ENCODE measurements around the gene ROCK2. TPM values are rescaled to one million over a fixed set of nuclear protein-coding genes. Genes with fewer than 3 reads are reported as not detected.
"Not testable (repeated sequence)": the region's sequence is repeated elsewhere in the genome, so short reads cannot be mapped to it uniquely, and the experiment has no call there.

ROCK2 gene
- total RNA-seq, 4 donors from 2014 or later: 21.8 to 54.0 (median 26.6) TPM

- DNase-seq (ENCODE audit: low spot score in 2 of 2): no peak
- TF ChIP-seq POLR2A (IDR thresholded peaks at IDR 0.05): no peak
- TF ChIP-seq, protein P1, sequence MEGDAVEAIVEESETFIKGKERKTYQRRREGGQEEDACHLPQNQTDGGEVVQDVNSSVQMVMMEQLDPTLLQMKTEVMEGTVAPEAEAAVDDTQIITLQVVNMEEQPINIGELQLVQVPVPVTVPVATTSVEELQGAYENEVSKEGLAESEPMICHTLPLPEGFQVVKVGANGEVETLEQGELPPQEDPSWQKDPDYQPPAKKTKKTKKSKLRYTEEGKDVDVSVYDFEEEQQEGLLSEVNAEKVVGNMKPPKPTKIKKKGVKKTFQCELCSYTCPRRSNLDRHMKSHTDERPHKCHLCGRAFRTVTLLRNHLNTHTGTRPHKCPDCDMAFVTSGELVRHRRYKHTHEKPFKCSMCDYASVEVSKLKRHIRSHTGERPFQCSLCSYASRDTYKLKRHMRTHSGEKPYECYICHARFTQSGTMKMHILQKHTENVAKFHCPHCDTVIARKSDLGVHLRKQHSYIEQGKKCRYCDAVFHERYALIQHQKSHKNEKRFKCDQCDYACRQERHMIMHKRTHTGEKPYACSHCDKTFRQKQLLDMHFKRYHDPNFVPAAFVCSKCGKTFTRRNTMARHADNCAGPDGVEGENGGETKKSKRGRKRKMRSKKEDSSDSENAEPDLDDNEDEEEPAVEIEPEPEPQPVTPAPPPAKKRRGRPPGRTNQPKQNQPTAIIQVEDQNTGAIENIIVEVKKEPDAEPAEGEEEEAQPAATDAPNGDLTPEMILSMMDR (IDR thresholded peaks at IDR 0.05): no peak
- TF ChIP-seq EP300 (IDR thresholded peaks at IDR 0.05): no peak
- TF ChIP-seq POLR2AphosphoS5 (IDR thresholded peaks at IDR 0.05): no peak
- no peaks in the 10 kb centered on the region for H3K27me3 ChIP-seq
- H3K4me1 ChIP-seq: peaks cover 12% of the 10 kb centered on the region
- H3K9me3 ChIP-seq: no peaks in the 10 kb centered on the region
- WGBS: 84% methylated on average over 2 of the region's 2 CpGs
- no peak overlapping the region for H3K27ac ChIP-seq
- H3K36me3 ChIP-seq: no peaks in the 10 kb centered on the region
- no peak overlapping the region for H3K4me3 ChIP-seq
Measured at GRCh38 chr2:11333427-11334183, 10.8 kb downstream of the ROCK2 start.

DNA sequence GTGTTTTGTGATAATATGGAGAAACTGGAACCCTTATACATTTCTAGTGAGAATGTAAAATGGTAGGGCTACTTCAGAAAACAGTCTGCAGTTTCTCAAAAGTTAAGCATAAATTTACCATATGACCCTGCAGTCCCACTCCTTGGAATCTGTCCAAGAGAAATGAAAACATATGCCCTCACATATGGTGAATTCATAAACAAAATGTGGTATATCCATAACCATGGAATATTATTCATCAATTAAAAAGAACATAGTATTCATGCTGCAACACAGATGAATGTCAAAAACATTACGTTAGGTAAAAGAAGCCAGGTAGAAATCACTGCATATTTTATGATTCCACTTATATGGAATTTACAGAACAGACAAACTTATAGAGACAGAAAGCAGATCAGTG lies 11.8 kb downstream of the ROCK2 start:
- Histone ChIP-seq H3K27me3 (no peaks in the 10 kb centered on the region), H3K36me3 (no peaks in the 10 kb centered on the region), H3K4me3 (no peak overlapping the region), H3K27ac (no peak overlapping the region), H3K9me3 (no peaks in the 10 kb centered on the region), H3K4me1 (peaks cover 12% of the 10 kb centered on the region)
- no peak for DNase-seq (ENCODE audit: low spot score in 2 of 2)
- WGBS: 92% methylated on average over 1 of the region's 1 CpG
- TF ChIP-seq, protein P1 (IDR thresholded peaks at IDR 0.05): no peak
- no peak for TF ChIP-seq EP300 (IDR thresholded peaks at IDR 0.05)
- no peak for TF ChIP-seq POLR2A (IDR thresholded peaks at IDR 0.05)
- no peak for TF ChIP-seq POLR2AphosphoS5 (IDR thresholded peaks at IDR 0.05)

- no peaks in the 10 kb centered on the region for H3K9me3 ChIP-seq
- TF ChIP-seq EP300 (IDR thresholded peaks at IDR 0.05) (no peak), POLR2AphosphoS5 (IDR thresholded peaks at IDR 0.05) (no peak), POLR2A (IDR thresholded peaks at IDR 0.05) (no peak)
- TF ChIP-seq, protein P1 (IDR thresholded peaks at IDR 0.05): no peak
- no peaks in the 10 kb centered on the region for H3K36me3 ChIP-seq
- no peak overlapping the region for H3K4me3 ChIP-seq
- 25% methylated on average over 4 of the region's 4 CpGs for WGBS
- DNase-seq (ENCODE audit: low spot score in 2 of 2): no peak
- H3K27me3 ChIP-seq: no peaks in the 10 kb centered on the region
- peaks cover 16% of the 10 kb centered on the region for H3K4me1 ChIP-seq
- H3K27ac ChIP-seq: peak overlapping the region; percentile 2
Measured at GRCh38 chr2:11330457-11331142, 13.8 kb downstream of the ROCK2 start.

- 21% methylated on average over 1 of the region's 1 CpG for WGBS
- Histone ChIP-seq H3K4me1 (peaks cover 16% of the 10 kb centered on the region), H3K4me3 (no peak overlapping the region), H3K9me3 (no peaks in the 10 kb centered on the region), H3K27ac (no peak overlapping the region), H3K27me3 (no peaks in the 10 kb centered on the region), H3K36me3 (no peaks in the 10 kb centered on the region)
- DNase-seq (ENCODE audit: low spot score in 2 of 2): no peak
- TF ChIP-seq, protein P1 (IDR thresholded peaks at IDR 0.05): no peak
- TF ChIP-seq EP300 (IDR thresholded peaks at IDR 0.05) (no peak), POLR2AphosphoS5 (IDR thresholded peaks at IDR 0.05) (no peak), POLR2A (IDR thresholded peaks at IDR 0.05) (no peak)
Measured at GRCh38 chr2:11329776-11330175, 14.7 kb downstream of the ROCK2 start.

DNA sequence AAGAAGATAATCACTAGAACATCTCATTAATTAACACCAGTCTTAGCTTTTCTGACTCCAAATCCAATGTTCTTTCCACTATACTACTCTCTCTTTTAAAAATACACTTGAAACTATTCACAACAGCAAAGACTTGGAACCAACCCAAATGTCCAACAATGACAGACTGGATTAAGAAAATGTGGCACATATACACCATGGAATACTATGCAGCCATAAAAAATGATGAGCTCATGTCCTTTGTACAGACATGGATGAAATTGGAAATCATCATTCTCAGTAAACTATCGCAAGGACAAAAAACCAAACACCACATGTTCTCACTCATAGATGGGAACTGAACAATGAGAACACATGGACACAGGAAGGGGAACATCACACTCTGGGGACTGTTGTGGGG lies 15.9 kb downstream of the ROCK2 start:
- H3K27ac ChIP-seq; H3K27me3 ChIP-seq; DNase-seq (ENCODE audit: low spot score in 2 of 2); H3K4me3 ChIP-seq; H3K36me3 ChIP-seq; H3K9me3 ChIP-seq: not testable (repeated sequence)
- 0% methylated on average over 1 of the region's 1 CpG for WGBS
- peaks cover 16% of the 10 kb centered on the region for H3K4me1 ChIP-seq
